Spleen (tissue), 11 donors: Measurements from ENCODE around the gene SIDT1. TPM values are rescaled to one million over a fixed set of nuclear protein-coding genes. Genes with fewer than 3 reads are reported as not detected.

Experiments used
- DNase-seq: peaks from one replicate; pipeline ENCODE4 v3.0.0-alpha.2; 2020
- H3K27ac ChIP-seq, 8 donors: fragments of 200-600 bp; sonication (generic) in 7 of 8; 1 replicate in 4 of 8; 2 replicates in 4 of 8; pipeline versions ENCODE4 v1.5.0 to v1.8.0; 2016 to 2021; ENCODE audit warnings: inconsistent platforms in 4 of 8, mild to moderate bottlenecking in 4 of 8, moderate library complexity in 1 of 8
- H3K27me3 ChIP-seq, 7 donors: fragments of 200-600 bp; sonication (generic) in 6 of 7; replicated peaks in 1 of 7; 1 replicate in 4 of 7; 2 replicates in 3 of 7; pipeline versions ENCODE4 v1.5.0 to v1.8.0; 2016 to 2021; ENCODE audit warnings: inconsistent platforms in 3 of 7, mild to moderate bottlenecking in 1 of 7
- H3K36me3 ChIP-seq, 6 donors: fragments of 200-600 bp; sonication (generic) in 5 of 6; 1 replicate in 4 of 6; 2 replicates in 2 of 6; pipeline versions ENCODE4 v1.5.0 to v1.8.0; 2016 to 2021; ENCODE audit warnings: inconsistent platforms in 2 of 6
- H3K4me1 ChIP-seq, 6 donors: fragments of 200-600 bp; sonication (generic) in 5 of 6; 1 replicate in 3 of 6; 2 replicates in 3 of 6; pipeline versions ENCODE4 v1.5.0 to v1.8.0; 2016 to 2021; ENCODE audit warnings: inconsistent platforms in 3 of 6
- H3K4me3 ChIP-seq, 8 donors: fragments of 200-600 bp; sonication (generic) in 7 of 8; 1 replicate in 4 of 8; 2 replicates in 4 of 8; pipeline versions ENCODE4 v1.5.0 to v1.8.0; 2016 to 2021; ENCODE audit warnings: inconsistent platforms in 4 of 8, mild to moderate bottlenecking in 4 of 8, moderate library complexity in 2 of 8
- H3K9me3 ChIP-seq, 8 donors: fragments of 200-600 bp; sonication (generic) in 7 of 8; 1 replicate in 4 of 8; 2 replicates in 4 of 8; pipeline versions ENCODE4 v1.5.0 to v1.8.0; 2016 to 2021; ENCODE audit warnings: inconsistent platforms in 4 of 8
- POLR2A ChIP-seq, 3 donors: fragments of 450-650 bp; IDR thresholded peaks; one replicate each; pipeline ENCODE4 v1.5.1; 2017; ENCODE audit warnings: antibody characterized with exemption in 3 of 3, mild to moderate bottlenecking in 1 of 3
- POLR2AphosphoS5 ChIP-seq, 3 donors: sonication (generic); formaldehyde crosslinking; IDR thresholded peaks; one replicate each; pipeline ENCODE4 v1.5.1; 2017; ENCODE audit warnings: antibody characterized with exemption in 3 of 3
- WGBS, 5 donors: extraction: QIAGEN DNeasy Blood & Tissue Kit in 3 of 5; methylation state at CpG; one replicate each; pipeline versions ENCODE4 v1.1.5 to v1.1.7; 2013 to 2018; 5-methylcytosine and 5-hydroxymethylcytosine counted together
- intact Hi-C: fragments of 100-400 bp; cut with DNase I; formaldehyde crosslinking; loops from one replicate; pipeline ENCODE4 v1.15.0; 2023; ENCODE audit warnings: low total_unique reads
- microRNA-seq, 3 donors: library from miRNA; unstranded; fragments of <30 nt; microRNA quantifications; one replicate each; pipeline versions ENCODE4 to v1.1.0, GENCODE V29; 2019 to 2020
- polyA plus RNA-seq, 3 donors: library from polyadenylated mRNA; stranded (reverse); fragments of 200-250 nt; gene quantifications; one replicate each; pipeline ENCODE4 v1.2.1, GENCODE V29; 2013
- small RNA-seq, 4 donors: library from RNA; depleted of rRNA; stranded (forward); fragments of <200 nt; gene quantifications; one replicate each; pipeline ENCODE3, GENCODE V24; 2016
- total RNA-seq, 7 donors: library from RNA; depleted of rRNA in 3 of 7; stranded (reverse); fragments of >200 nt in 3 of 7; fragmentation: NEBNext Ultra II Directional in 4 of 7; extraction: Animal tissue kit (Norgen Biotek cat#: 25700) in 4 of 7; gene quantifications; one replicate each; pipeline versions ENCODE4 v1.1.0 to v1.2.1, GENCODE V29; 2016 to 2021
- TF ChIP-seq, protein P1 (sequence below), 11 experiments: fragments of 200-600 bp in 7 of 11; fragments of 450-650 bp in 4 of 11; sonication (generic) in 4 of 11; IDR thresholded peaks in 8 of 11; conservative IDR thresholded peaks in 3 of 11; 1 replicate in 7 of 11; 2 replicates in 4 of 11; pipeline versions ENCODE4 v1.4.0 to v1.8.0; 2016 to 2021; ENCODE audit warnings: antibody characterized with exemption in 11 of 11, inconsistent platforms in 4 of 11, mild to moderate bottlenecking in 1 of 11
- donor health status: healthy with polysubstance abuse.
- donor health status: DM: no; HTN: no; CAD: no; lungs with moderate emphysema.
- donor health status: DM: no; HTN: no; CAD: no.
- donor health status: Bipolar disorder and iron deficiency.
- donor health status: healthy.
- donor health status: DM: no; HTN: no; CAD: no.
- donor health status: DM: yes; HTN: yes; CAD: no.

Gene SIDT1
- total and polyA plus RNA-seq, 10 donors = 12.4 to 81.5 (median 40.3) TPM

DNA sequence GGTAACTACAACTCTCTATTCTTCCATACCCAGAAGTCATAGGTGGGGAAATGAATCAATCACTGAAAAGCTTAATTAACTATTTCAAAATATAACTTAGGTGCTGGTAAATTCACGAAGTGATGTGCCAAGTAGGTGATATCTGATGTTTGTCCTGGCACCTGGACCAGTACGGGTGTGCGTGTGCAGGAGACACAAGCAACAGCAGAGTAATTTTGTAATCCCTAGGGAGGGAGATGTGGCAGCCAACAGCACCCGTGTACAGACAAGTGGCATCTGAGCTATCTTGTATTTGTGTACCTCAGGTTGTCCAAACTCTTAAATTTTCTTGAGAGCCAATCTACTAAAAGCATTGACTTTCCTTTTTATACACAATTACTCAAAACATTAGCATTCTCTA is 141.2 kb downstream of the SIDT1 start:
- H3K4me1 ChIP-seq = peaks cover 0 to 33% (median 0%) of the 10 kb centered on the region in 6 donors
- H3K4me3 ChIP-seq = no peak overlapping the region
- DNase-seq = no peak
- no peaks in the 10 kb centered on the region for H3K27me3 ChIP-seq
- H3K36me3 ChIP-seq = peaks cover 0 to 77% (median 23%) of the 10 kb centered on the region in 6 donors
- no peak overlapping the region for H3K27ac ChIP-seq
- TF ChIP-seq, protein P1, sequence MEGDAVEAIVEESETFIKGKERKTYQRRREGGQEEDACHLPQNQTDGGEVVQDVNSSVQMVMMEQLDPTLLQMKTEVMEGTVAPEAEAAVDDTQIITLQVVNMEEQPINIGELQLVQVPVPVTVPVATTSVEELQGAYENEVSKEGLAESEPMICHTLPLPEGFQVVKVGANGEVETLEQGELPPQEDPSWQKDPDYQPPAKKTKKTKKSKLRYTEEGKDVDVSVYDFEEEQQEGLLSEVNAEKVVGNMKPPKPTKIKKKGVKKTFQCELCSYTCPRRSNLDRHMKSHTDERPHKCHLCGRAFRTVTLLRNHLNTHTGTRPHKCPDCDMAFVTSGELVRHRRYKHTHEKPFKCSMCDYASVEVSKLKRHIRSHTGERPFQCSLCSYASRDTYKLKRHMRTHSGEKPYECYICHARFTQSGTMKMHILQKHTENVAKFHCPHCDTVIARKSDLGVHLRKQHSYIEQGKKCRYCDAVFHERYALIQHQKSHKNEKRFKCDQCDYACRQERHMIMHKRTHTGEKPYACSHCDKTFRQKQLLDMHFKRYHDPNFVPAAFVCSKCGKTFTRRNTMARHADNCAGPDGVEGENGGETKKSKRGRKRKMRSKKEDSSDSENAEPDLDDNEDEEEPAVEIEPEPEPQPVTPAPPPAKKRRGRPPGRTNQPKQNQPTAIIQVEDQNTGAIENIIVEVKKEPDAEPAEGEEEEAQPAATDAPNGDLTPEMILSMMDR (IDR thresholded peaks at IDR 0.05 in 8 of 11, conservative IDR thresholded peaks at IDR 0.05 in 3 of 11) = no peak
- no peak for TF ChIP-seq POLR2AphosphoS5 (IDR thresholded peaks at IDR 0.05)
- no peak for TF ChIP-seq POLR2A (IDR thresholded peaks at IDR 0.05)
- no peaks in the 10 kb centered on the region for H3K9me3 ChIP-seq
- 76 to 87% (median 81%) methylated on average over 4 of the region's 4 CpGs for WGBS, 5 donors
- intact Hi-C loops = no loop called here

DNA sequence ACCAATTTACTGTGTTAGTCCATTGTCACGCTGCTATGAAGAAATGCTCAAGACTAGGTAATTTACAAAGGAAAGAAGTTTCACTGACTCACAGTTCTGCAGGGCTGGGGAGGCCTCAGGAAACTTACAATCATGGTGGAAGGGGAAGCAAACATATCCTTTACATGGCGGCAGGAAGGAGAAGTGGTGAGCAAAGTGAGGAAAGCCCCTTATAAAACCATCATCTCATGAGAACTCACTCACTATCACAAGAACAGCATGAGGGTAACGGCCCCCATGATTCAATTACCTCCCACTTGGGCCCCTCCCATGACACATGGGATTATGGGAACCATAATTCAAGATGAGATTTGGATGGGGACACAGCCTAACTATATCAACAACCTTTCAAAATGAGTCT is 143.9 kb downstream of the SIDT1 start:
- 43 to 72% (median 53%) methylated on average over 3 of the region's 3 CpGs for WGBS, 5 donors
- Histone ChIP-seq H3K27ac (peak overlapping the region in 4 of 8 donors; percentile 39 to 81 (median 62)), H3K9me3 (no peaks in the 10 kb centered on the region), H3K4me3 (no peak overlapping the region), H3K27me3 (no peaks in the 10 kb centered on the region), H3K36me3 (peaks cover 0 to 62% (median 23%) of the 10 kb centered on the region in 6 donors), H3K4me1 (peaks cover 0 to 27% (median 0%) of the 10 kb centered on the region in 6 donors)
- no peak for TF ChIP-seq POLR2AphosphoS5 (IDR thresholded peaks at IDR 0.05)
- no peak for DNase-seq
- intact Hi-C loops = no loop called here

DNA sequence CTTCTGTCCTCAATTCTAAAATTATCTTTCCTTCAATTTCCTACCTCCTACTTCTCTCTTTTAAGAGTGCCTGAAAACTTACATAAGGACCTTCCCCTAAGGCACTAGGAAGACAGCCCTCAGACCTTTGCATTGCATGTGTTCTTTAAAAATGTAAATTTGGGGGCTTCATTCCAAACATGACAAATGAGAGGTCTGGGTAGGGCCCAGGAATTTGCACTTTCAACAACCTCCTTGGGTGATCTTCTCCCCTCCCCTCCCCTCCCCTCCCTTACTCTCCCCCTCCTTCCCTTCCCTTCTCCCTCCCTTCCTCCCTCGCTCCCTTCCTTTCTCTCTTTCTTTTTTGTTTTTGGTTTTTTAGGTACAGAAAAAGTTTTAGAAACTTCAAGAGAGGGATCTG is 145.4 kb downstream of the SIDT1 start:
- Histone ChIP-seq H3K27ac (peak overlapping the region in 1 of 8 donors; percentile 81), H3K4me1 (peaks cover 0 to 27% (median 0%) of the 10 kb centered on the region in 6 donors), H3K27me3 (no peaks in the 10 kb centered on the region), H3K4me3 (no peak overlapping the region), H3K36me3 (peaks cover 0 to 50% (median 22%) of the 10 kb centered on the region in 6 donors), H3K9me3 (no peaks in the 10 kb centered on the region)
- no peak for DNase-seq
- no peak for TF ChIP-seq POLR2A (IDR thresholded peaks at IDR 0.05)
- TF ChIP-seq, protein P1 (IDR thresholded peaks at IDR 0.05 in 8 of 11, conservative IDR thresholded peaks at IDR 0.05 in 3 of 11) = no peak
- no peak for TF ChIP-seq POLR2AphosphoS5 (IDR thresholded peaks at IDR 0.05)
- intact Hi-C loops = no loop called here
- 94 to 100% (median 96%) methylated on average over 1 of the region's 1 CpG for WGBS, 5 donors

DNA sequence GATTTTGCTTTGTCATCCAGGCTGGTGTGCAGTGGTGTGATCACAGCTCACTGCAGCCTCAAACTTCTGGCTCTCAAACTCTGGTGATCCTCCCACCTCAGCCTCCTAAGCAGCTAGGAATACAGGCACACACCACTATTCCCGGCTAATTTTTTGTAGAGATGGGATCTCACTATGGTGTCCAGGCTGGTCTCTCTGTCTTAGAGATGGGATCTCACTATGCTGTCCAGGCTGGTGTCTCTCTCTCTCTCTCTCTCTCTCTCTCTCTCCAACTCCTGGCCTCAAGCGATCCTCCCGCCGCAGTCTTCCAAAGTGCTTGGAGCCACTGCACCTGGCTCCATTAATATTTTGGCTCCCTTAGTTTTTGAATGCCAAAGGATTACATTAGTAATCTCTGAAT is 146.4 kb downstream of the SIDT1 start:
- no peaks in the 10 kb centered on the region for H3K27me3 ChIP-seq
- intact Hi-C loops = no loop called here
- no peak for DNase-seq
- no peak overlapping the region for H3K27ac ChIP-seq
- no peak overlapping the region for H3K4me3 ChIP-seq
- peaks cover 0 to 4% (median 2%) of the 10 kb centered on the region in 8 donors for H3K9me3 ChIP-seq
- WGBS, 5 donors = 93 to 100% (median 95%) methylated on average over 4 of the region's 4 CpGs
- H3K4me1 ChIP-seq = peaks cover 0 to 23% (median 0%) of the 10 kb centered on the region in 6 donors
- H3K36me3 ChIP-seq = peaks cover 0 to 42% (median 18%) of the 10 kb centered on the region in 6 donors
- TF ChIP-seq POLR2AphosphoS5 (IDR thresholded peaks at IDR 0.05) = no peak
- TF ChIP-seq, protein P1 (IDR thresholded peaks at IDR 0.05 in 8 of 11, conservative IDR thresholded peaks at IDR 0.05 in 3 of 11) = no peak
- no peak for TF ChIP-seq POLR2A (IDR thresholded peaks at IDR 0.05)

Small RNA genes lying within 50 kb of the gene (microRNA-seq; reads per million reads assigned to microRNA genes)
- 2.0 to 4.3 (median 3.9) reads per million in 3 donors for gene MIR4446

Small RNA genes lying within 50 kb of the gene (small RNA-seq; reads per million reads assigned to genes)
- gene MIR4446 (0.83 to 3.8 (median 2.0) reads per million in 4 donors), gene RN7SL767P (0 to 0.07 (median 0) reads per million in 4 donors)

Other genes starting within 250 kb of the SIDT1 start
- gene CFAP44, start 91.1 kb upstream of the SIDT1 start, total RNA-seq = 10 to 100 TPM in 3 of 7 donors, 1 to 10 TPM in 4; 3.8 to 19.6 (median 9.3) TPM
- 1 to 10 TPM; 4.2 to 6.1 (median 4.8) TPM for gene CFAP44, start 91.1 kb upstream of the SIDT1 start, polyA plus RNA-seq
- 10 to 100 TPM; 15.7 to 26.3 (median 17.7) TPM for gene SPICE1, start 17.4 kb upstream of the SIDT1 start, total RNA-seq
- gene SPICE1, start 17.4 kb upstream of the SIDT1 start, polyA plus RNA-seq = 1 to 10 TPM; 1.4 to 2.1 (median 1.7) TPM
- gene USF3, start 164.1 kb downstream of the SIDT1 start, total RNA-seq = 10 to 100 TPM; 23.9 to 36.0 (median 28.4) TPM
- 1 to 10 TPM; 5.5 to 8.2 (median 7.0) TPM for gene USF3, start 164.1 kb downstream of the SIDT1 start, polyA plus RNA-seq
- gene NAA50, start 213.7 kb downstream of the SIDT1 start, total RNA-seq = 100 to 1,000 TPM in 1 of 7 donors, 10 to 100 TPM in 6; 61.9 to 100 (median 79.4) TPM
- gene NAA50, start 213.7 kb downstream of the SIDT1 start, polyA plus RNA-seq = 10 to 100 TPM; 24.4 to 37.7 (median 33.9) TPM
- 100 to 1,000 TPM in 1 of 7 donors, 10 to 100 TPM in 6; 69.9 to 109 (median 92.7) TPM for gene ATP6V1A, start 214.5 kb downstream of the SIDT1 start, total RNA-seq
- 10 to 100 TPM; 13.3 to 26.0 (median 16.9) TPM for gene ATP6V1A, start 214.5 kb downstream of the SIDT1 start, polyA plus RNA-seq